Memory B cell (primary cell): ENCODE results near the gene KRT37.
"Not testable (repeated sequence)": the region's sequence is repeated elsewhere in the genome, so short reads cannot be mapped to it uniquely, and the experiment has no call there.

Experiments used
- ATAC-seq: fragments of 150-1000 bp; cut with Tn5 transposase; 2 replicates; pipeline ENCODE4 v1.10.0; 2021; ENCODE audit warnings: low read depth, mild to moderate bottlenecking, moderate library complexity
- DNase-seq, 2 donors: peaks; one replicate each; pipeline ENCODE4 v3.0.0; 2022; ENCODE audit warnings: low spot score in 2 of 2
- H3K27ac Mint-ChIP-seq: one replicate; pipeline ENCODE4 v1.8.0; 2022; ENCODE audit warnings: mild to moderate bottlenecking, moderate library complexity, mixed read lengths
- H3K27me3 Mint-ChIP-seq: one replicate; pipeline ENCODE4 v1.8.0; 2022; ENCODE audit warnings: mixed read lengths
- H3K36me3 Mint-ChIP-seq: one replicate; pipeline ENCODE4 v1.8.0; 2022; ENCODE audit warnings: mild to moderate bottlenecking, mixed read lengths
- H3K4me1 Mint-ChIP-seq: one replicate; pipeline ENCODE4 v1.8.0; 2022; ENCODE audit warnings: mixed read lengths
- H3K4me3 Mint-ChIP-seq: one replicate; pipeline ENCODE4 v1.8.0; 2022; ENCODE audit warnings: mild to moderate bottlenecking, moderate library complexity, mixed read lengths
- H3K9me3 Mint-ChIP-seq: one replicate; pipeline ENCODE4 v1.8.0; 2022; ENCODE audit warnings: mixed read lengths

Gene KRT37

DNA sequence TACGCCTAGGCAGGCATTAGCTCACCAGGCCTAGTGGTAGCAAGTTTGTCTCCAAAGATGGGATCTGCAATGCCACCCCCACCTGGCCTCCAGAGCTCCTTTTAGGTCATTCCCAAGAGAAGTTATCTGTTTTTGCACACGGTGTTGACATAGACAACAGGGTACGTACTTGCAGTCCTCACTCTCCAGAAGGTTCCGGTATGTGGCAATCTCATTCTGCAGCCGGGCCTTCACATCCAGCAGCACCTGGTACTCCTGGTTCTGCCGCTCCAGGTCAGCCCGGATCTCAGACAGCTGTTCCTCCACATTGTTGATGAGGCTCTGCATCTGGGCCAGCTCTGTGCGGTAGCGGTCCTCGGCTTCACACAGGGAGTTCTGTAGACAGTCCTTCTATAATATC, 17.2 kb downstream of the KRT37 start:
- no peak overlapping the region for H3K27ac Mint-ChIP-seq
- H3K4me3 Mint-ChIP-seq: no peak overlapping the region
- no peaks in the 10 kb centered on the region for H3K4me1 Mint-ChIP-seq
- no peak for ATAC-seq
- no peaks in the 10 kb centered on the region for H3K9me3 Mint-ChIP-seq
- no peaks in the 10 kb centered on the region for H3K36me3 Mint-ChIP-seq
- peaks cover 9% of the 10 kb centered on the region for H3K27me3 Mint-ChIP-seq
- no peak for DNase-seq

DNA sequence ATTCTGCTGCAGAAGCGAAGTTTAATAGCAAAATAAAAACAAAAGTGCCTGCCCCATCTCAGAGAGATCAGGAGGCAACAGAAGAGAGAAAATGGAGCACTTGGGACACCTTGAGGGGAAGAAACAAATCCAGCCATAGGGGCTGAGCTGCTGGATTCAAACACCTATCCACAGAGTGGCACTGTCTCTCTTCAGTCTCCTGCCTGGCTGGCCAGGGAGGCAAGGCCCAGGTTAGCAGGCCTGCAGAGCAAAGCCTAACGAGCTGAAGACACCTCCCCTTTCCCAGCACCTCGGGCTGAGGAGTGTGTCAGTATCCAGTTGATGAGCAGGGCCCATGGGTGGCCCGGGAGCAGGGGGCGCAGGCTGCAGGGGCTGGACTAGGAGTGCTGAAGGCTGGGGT, 18.2 kb downstream of the KRT37 start:
- Mint-ChIP-seq H3K4me3 (no peak overlapping the region), H3K27me3 (peaks cover 11% of the 10 kb centered on the region), H3K36me3 (no peaks in the 10 kb centered on the region), H3K27ac (no peak overlapping the region), H3K4me1 (no peaks in the 10 kb centered on the region), H3K9me3 (no peaks in the 10 kb centered on the region)
- ATAC-seq (no peak), DNase-seq (no peak)

DNA sequence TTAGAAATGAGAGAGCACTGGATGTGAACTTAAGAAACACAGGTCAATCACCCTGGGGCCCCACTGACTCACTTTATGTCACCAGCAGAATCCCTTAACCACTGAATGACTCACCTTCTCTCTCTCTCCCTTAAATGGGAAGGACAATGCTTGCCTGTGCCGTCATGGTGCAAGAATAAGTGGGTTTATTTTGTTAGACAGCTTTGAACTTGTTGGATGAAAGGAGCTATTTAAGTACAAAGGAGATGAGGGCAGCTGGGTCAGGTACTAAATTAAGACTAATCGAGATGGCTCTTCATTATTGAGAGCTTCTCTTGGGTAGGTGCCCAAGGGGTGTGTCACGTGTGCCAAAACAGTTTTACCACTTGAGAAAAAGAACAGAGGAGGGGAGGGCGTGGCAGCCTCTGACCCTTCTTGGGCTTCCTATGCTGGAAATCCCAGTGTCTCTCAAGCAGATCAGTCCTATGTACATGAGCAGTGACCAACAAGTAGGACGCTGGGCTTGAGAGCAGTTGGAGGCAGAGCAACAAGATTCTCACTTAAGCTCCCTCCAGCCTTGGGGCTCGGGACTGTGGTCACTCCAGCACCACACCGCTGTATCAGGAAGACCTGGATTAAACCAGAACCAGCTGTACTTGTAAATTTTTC, 20.2 kb downstream of the KRT37 start:
- Mint-ChIP-seq H3K9me3 (no peaks in the 10 kb centered on the region), H3K4me3 (no peak overlapping the region), H3K27ac (no peak overlapping the region), H3K36me3 (no peaks in the 10 kb centered on the region), H3K27me3 (peaks cover 13% of the 10 kb centered on the region), H3K4me1 (no peaks in the 10 kb centered on the region)
- ATAC-seq (no peak), DNase-seq (no peak)

DNA sequence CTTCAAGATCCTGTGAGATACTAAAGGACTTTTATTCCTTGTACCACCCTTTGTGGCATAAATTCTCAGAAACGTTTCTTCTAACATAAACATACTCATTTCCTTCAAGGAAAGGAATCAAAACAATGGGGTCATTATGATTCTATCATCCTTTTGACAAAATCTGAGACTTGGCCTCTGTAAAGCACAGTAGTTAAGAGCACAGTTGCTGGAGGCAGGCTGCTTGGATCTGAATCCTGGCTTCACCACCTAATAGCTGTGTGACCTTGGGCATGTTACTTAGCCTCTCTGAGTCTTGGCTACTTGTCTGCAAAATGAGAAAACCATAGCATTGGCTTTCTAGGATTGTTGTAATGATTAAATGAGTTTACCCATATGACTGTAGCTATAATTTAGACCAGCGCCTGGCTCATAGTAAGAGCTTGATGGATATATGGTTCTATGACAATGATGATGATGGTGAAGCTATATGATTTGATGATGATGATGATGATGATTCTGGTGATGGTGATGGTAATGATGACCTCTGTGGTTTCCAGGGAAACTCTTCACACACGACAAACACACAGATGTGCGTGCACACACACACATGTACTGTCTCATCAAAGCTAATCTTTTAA, 20.9 kb downstream of the KRT37 start:
- no peaks in the 10 kb centered on the region for H3K4me1 Mint-ChIP-seq
- H3K4me3 Mint-ChIP-seq: no peak overlapping the region
- no peaks in the 10 kb centered on the region for H3K36me3 Mint-ChIP-seq
- no peak for DNase-seq
- no peak overlapping the region for H3K27ac Mint-ChIP-seq
- no peaks in the 10 kb centered on the region for H3K9me3 Mint-ChIP-seq
- no peak for ATAC-seq
- H3K27me3 Mint-ChIP-seq: peaks cover 13% of the 10 kb centered on the region

DNA sequence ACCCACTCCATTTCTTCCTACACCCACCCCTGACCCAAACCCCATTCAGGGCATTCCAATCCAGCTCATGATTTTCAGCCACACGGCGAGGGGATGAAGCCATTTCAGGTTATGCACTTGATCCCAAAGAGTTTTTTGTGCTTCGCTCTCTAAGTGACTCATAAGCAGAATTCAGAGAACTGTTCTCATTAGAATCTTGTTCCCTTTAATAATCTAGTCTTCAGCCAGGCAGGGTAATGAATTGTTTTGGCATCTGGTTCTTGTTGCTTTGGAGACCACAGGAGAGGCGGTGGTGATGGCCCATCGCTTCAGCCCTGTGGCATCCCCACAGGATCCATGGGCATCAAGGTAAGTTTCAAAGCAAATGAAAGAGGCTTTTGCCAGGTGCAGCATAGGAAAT, 22.2 kb downstream of the KRT37 start:
- Mint-ChIP-seq H3K4me3 (no peak overlapping the region), H3K27ac (no peak overlapping the region), H3K4me1 (no peaks in the 10 kb centered on the region), H3K9me3 (no peaks in the 10 kb centered on the region), H3K36me3 (no peaks in the 10 kb centered on the region), H3K27me3 (peaks cover 20% of the 10 kb centered on the region)
- no peak for DNase-seq
- no peak for ATAC-seq

DNA sequence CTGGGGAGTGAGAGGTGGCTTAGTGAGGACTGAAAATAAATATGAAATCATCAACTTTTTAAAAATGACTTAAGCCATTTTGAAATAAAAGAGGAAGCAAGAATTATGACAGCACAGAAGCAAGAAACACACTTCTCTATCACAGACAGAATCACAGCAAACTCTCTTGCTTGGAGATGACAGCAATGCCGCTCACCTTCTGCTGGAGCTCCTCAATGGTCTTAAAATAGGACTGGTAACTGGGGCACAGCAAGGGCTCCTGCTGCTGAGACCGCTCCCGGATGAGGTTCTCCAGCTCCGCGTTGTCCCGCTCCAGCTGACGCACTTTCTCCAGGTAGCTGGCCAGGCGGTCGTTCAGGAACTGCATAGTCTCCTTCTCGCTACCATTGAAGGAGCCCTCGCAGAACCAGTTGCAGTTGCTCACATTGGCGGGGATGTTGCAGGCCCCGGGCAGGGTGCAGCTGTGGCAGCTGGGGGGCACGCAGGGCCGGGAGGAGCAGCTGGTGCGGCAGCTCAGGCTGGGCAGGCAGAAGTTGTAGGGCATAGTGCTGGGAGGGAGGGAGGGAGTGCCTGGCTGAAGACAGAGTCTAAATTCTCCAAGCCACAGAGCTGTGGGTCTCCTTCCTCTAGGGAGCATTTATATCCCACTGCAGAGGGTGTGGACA, 27.3 kb downstream of the KRT37 start, which contains the start of gene KRT31:
Gene KRT31, minus strand, starts transcription at position 613 of the 665 bp plus-strand sequence. Its CDS starts 69 bp downstream, at position 544.
- H3K36me3 Mint-ChIP-seq: no peaks in the 10 kb centered on the region
- no peak for DNase-seq
- H3K27ac Mint-ChIP-seq: no peak within 1 kb of the TSS
- ATAC-seq: no peak
- no peaks in the 10 kb centered on the region for H3K9me3 Mint-ChIP-seq
- no peak within 1 kb of the TSS for H3K4me3 Mint-ChIP-seq
- H3K4me1 Mint-ChIP-seq: no peaks in the 10 kb centered on the region
- H3K27me3 Mint-ChIP-seq: peaks cover 23% of the 10 kb centered on the region

DNA sequence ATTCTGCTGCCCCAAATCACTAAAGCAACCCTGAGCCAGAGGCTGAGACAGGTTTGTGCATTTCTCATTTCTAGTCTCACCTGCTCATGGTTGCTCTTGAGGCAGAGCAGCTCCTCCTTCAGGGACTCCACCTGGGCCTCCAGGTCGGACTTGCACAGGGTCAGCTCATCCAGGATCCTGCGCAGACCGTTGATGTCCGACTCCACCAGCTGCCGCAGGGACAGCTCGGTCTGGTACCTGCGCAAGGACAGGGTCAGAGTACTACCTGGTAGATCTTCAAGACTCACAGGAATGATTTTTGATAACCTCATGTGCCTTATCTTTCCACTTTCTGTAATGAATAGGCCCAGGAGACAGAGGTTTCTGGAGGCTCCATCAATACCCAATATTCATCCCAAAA, 28.0 kb downstream of the KRT37 start:
- Mint-ChIP-seq H3K36me3 (no peaks in the 10 kb centered on the region), H3K27ac (no peak overlapping the region), H3K9me3 (no peaks in the 10 kb centered on the region), H3K4me3 (no peak overlapping the region), H3K27me3 (peaks cover 23% of the 10 kb centered on the region), H3K4me1 (no peaks in the 10 kb centered on the region)
- ATAC-seq: no peak
- no peak for DNase-seq

DNA sequence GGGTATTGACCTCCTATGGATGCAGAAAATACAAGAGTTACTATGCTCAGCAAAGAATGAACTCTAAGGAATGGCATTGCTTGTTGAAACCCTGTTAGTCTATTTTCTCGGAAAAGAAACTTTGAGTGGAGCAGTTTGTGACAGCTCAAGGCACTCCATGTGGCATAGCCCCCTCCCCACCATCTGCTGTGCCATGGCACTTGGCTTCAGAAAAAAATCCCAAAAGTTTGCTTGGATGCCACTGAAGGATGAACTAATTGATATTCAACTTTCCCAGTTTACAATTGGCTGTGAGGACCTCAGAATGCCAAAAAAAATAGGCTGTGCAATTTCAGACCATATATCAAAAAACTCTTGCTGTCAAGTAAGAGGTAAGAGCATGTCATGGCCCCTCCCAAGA, 28.8 kb downstream of the KRT37 start:
- ATAC-seq (no peak), DNase-seq (no peak)
- no peaks in the 10 kb centered on the region for H3K9me3 Mint-ChIP-seq
- H3K36me3 Mint-ChIP-seq: no peaks in the 10 kb centered on the region
- H3K4me3 Mint-ChIP-seq: no peak overlapping the region
- H3K4me1 Mint-ChIP-seq: no peaks in the 10 kb centered on the region
- H3K27me3 Mint-ChIP-seq: peaks cover 22% of the 10 kb centered on the region
- no peak overlapping the region for H3K27ac Mint-ChIP-seq

DNA sequence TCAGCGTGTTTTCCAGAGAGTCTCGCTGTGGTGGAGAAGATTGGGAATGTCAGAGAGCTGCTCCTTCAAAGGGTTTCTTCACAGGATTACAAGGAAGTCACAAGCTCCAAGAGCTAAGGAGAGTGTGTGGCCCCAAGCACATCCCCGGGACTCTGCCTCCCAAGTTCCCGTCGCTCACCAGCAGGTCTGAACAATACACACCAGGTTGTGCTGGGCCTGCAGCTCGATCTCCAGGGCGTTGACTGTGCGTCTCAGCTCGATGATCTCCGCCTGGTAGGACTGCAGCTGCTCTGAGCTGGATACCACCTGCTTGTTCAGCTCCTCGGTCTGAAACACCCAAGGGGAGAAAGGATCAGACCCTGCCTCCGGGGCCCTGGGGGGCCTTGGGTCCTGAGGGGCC, 29.3 kb downstream of the KRT37 start:
- not testable (repeated sequence) for H3K36me3 Mint-ChIP-seq, H3K4me3 Mint-ChIP-seq

DNA sequence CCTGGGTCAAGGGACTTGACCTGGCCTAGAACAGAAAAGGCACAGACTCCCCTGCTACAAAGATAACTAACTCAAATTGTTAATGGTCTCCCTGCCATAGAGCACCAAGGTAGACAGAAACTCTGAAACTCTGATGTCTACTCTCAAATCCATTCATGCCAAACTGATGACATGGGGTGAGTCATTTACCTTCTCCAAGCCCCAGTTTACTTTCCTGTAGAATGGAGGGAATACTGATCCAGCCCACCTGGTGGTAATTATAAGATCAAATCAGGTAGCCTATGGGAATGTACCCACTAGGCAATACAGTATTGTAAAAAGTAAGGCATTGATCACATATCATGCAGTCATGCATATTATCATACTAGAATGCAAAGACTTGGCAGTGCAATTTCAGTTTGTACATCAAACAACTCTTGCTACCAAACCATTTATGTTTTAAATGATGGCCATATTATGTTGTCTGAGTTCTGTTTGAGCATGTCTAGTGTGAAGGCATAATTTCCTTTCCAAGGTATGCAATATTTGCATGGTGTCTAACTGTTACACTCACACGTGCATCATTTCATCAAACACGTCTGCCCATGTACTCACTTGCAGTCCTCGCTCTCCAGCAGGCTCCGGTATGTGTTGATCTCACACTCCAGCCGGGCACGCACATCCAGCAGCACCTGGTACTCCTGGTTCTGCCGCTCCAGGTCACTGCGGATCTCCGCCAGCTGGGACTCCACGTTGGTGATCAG, 30.0 kb downstream of the KRT37 start:
- no peak for ATAC-seq
- DNase-seq: no peak
- H3K9me3 Mint-ChIP-seq: no peaks in the 10 kb centered on the region
- H3K27ac Mint-ChIP-seq: no peak overlapping the region
- no peaks in the 10 kb centered on the region for H3K36me3 Mint-ChIP-seq
- H3K27me3 Mint-ChIP-seq: peaks cover 21% of the 10 kb centered on the region
- no peak overlapping the region for H3K4me3 Mint-ChIP-seq
- H3K4me1 Mint-ChIP-seq: no peaks in the 10 kb centered on the region

More for the DNA sequence above, 29.3 kb downstream of the KRT37 start:
- H3K27me3 Mint-ChIP-seq: peaks cover 20% of the 10 kb centered on the region
- not testable (repeated sequence) for H3K9me3 Mint-ChIP-seq, H3K4me1 Mint-ChIP-seq, H3K27ac Mint-ChIP-seq, ATAC-seq, DNase-seq

DNA sequence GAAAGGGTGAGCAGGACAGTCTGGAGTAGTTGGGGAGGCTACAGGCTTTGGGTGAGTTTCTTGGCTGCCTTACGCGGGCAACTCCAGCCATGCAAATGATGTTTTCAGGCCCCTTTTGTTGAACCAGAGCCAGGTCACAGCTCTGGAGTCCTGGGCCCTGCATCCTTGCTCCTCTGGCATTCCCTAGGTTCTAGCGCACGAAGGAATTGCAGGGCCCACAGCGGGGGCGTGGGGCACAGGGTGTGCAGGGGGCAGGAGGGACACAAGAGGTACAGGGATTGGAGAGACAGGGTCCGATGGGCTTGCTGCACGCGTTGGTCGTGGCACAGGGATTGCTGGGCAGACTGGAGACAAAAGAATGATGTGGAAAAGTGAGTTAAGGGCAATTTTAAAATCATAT, 30.6 kb downstream of the KRT37 start:
- Mint-ChIP-seq H3K4me1 (no peaks in the 10 kb centered on the region), H3K36me3 (no peaks in the 10 kb centered on the region), H3K9me3 (no peaks in the 10 kb centered on the region), H3K27ac (no peak overlapping the region), H3K4me3 (no peak overlapping the region), H3K27me3 (peaks cover 18% of the 10 kb centered on the region)
- DNase-seq: no peak
- ATAC-seq: no peak

DNA sequence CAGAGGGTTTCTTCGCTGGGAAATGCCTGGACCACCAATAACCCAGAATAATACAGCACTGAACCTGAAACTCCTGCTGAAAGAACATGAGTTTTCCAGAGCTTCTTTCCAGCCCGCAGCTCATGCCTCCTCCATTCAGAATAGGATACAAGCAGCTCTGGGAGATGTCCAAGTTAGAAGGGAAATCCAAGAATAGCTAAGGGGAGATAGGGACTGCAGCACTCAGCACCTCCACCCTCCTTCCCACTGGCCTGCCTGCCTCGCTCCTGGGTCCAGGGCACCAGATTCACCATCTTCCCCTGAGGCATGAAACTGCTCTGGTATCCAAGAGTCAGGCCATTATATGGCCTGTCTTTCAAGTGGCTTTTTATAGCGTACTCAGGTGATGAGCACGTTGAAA, 31.1 kb downstream of the KRT37 start:
- Mint-ChIP-seq H3K4me3 (no peak overlapping the region), H3K27me3 (peaks cover 18% of the 10 kb centered on the region), H3K36me3 (no peaks in the 10 kb centered on the region), H3K9me3 (no peaks in the 10 kb centered on the region), H3K27ac (no peak overlapping the region), H3K4me1 (no peaks in the 10 kb centered on the region)
- ATAC-seq (no peak), DNase-seq (no peak)

DNA sequence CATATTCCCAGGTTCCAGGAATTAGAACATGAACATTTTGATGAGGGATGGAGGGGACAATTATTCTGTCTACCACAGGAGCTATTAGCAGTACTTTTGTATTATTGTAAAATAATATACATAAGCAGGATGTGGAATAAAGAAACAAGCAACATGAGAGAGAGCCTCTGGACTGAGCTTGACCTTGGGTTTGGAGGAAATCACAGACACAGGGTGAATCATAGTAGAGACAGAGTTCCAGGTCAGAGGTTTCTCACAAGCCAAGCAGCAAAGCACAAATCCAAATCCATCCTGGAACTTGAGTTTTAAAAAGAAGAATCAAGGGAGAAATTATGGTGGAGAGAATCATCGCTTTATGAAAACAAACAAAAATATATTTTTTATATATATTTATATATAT, 32.1 kb downstream of the KRT37 start:
- ATAC-seq: no peak
- no peaks in the 10 kb centered on the region for H3K4me1 Mint-ChIP-seq
- DNase-seq: no peak
- H3K27me3 Mint-ChIP-seq: peaks cover 12% of the 10 kb centered on the region
- no peaks in the 10 kb centered on the region for H3K36me3 Mint-ChIP-seq
- H3K27ac Mint-ChIP-seq: no peak overlapping the region
- H3K4me3 Mint-ChIP-seq: no peak overlapping the region
- H3K9me3 Mint-ChIP-seq: no peaks in the 10 kb centered on the region

DNA sequence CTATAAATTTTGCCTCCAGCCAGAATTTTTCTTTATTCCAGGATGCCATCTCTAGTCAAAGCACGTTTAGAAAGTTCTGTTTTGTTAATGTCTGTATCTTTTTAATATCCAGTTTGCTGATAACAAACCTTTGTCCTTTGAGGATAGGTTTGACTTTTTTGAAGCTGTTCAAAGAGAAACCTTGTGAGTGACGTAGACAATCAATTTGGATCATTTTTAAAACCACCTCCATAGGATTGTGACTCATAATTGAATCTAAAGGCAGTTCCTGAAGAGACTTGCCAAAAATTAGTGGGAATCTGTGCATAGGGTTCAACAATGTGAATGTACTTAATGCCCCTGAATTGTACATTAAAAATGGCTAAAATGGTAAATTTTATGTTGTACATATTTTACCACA, 32.9 kb downstream of the KRT37 start:
- Mint-ChIP-seq H3K27ac (no peak overlapping the region), H3K27me3 (peaks cover 12% of the 10 kb centered on the region), H3K9me3 (peaks cover 3% of the 10 kb centered on the region), H3K4me1 (no peaks in the 10 kb centered on the region), H3K4me3 (no peak overlapping the region), H3K36me3 (no peaks in the 10 kb centered on the region)
- ATAC-seq: no peak
- no peak for DNase-seq
